ENCODE data around the gene PTGER4. TPM values are rescaled to one million over a fixed set of nuclear protein-coding genes. Genes with fewer than 3 reads are reported as not detected.

PTGER4 gene
- total and polyA plus RNA-seq, 4 donors: 0.60 to 6.8 (median 2.8) TPM

DNA sequence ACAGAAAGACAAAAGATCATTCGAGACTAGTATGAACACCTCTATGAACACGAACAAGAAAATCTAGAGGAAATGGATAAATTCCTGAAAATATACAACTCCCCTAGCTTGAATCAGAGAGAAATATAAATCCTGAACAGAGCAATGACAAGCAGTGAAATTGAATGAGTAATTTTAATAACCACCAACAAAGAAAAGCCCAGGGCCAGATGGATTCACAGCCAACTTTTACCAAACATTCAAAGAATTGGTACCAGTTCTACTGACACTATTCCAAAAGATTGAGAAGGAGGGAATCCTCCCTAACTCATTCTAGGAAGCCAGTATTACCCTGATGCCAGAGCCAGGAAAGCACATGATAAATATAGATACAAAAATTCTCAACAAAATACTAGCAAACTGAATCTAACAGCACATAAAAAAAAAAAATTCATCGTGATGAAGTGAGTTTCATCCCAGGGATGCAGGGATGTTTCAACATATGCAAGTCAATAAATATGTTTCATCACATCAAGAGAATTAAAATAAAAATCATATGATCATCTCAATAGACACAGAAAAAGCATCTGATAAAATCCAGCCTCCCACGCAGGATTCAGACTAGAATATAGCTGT, 25.2 kb upstream of the PTGER4 start:
- H3K4me1 ChIP-seq (ENCODE audit: control insufficient read depth in 4 of 4, insufficient read depth in 4 of 4, low read length in 3 of 4): no peaks in the 10 kb centered on the region
- 84% methylated on average over 4 of the region's 4 CpGs for WGBS
- no peak overlapping the region for H3K4me3 ChIP-seq (ENCODE audit: low read depth in 1 of 3, low read length in 3 of 3)
- no peaks in the 10 kb centered on the region for H3K36me3 ChIP-seq (ENCODE audit: control insufficient read depth in 4 of 4, insufficient read depth in 3 of 4, low read depth in 1 of 4, low read length in 3 of 4)
- H3K27me3 ChIP-seq (ENCODE audit: control insufficient read depth in 4 of 4, insufficient read depth in 4 of 4, low read length in 3 of 4): no peaks in the 10 kb centered on the region
- no peak overlapping the region for H3K9ac ChIP-seq (ENCODE audit: low read depth in 1 of 2, low read length in 2 of 2)
- H3K27ac ChIP-seq (ENCODE audit: low read depth in 1 of 2, low read length in 2 of 2): no peak overlapping the region
- DNase-seq (ENCODE audit: low spot score): no peak
- no peaks in the 10 kb centered on the region for H3K9me3 ChIP-seq (ENCODE audit: control insufficient read depth in 4 of 4, low read length in 3 of 4)
- TF ChIP-seq FOXA1 (IDR thresholded peaks at IDR 0.05) (no peak), RAD21 (IDR thresholded peaks at IDR 0.05) (no peak), SP1 (IDR thresholded peaks at IDR 0.05) (no peak), EGR1 (IDR thresholded peaks at IDR 0.05; ENCODE audit: low read depth in 2 of 2) (no peak), FOXA2 (IDR thresholded peaks at IDR 0.05) (no peak), GABPA (IDR thresholded peaks at IDR 0.05 in 1 of 2, conservative IDR thresholded peaks at IDR 0.05 in 1 of 2) (no peak), HNF4A (conservative IDR thresholded peaks at IDR 0.05) (no peak), HNF4G (IDR thresholded peaks at IDR 0.05) (no peak), RXRA (IDR thresholded peaks at IDR 0.05) (no peak), NR2F2 (IDR thresholded peaks at IDR 0.05) (no peak), JUND (IDR thresholded peaks at IDR 0.05) (no peak), YY1 (IDR thresholded peaks at IDR 0.05) (no peak), TAF1 (conservative IDR thresholded peaks at IDR 0.05) (no peak)
- TF ChIP-seq, protein P1, sequence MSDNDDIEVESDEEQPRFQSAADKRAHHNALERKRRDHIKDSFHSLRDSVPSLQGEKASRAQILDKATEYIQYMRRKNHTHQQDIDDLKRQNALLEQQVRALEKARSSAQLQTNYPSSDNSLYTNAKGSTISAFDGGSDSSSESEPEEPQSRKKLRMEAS (IDR thresholded peaks at IDR 0.05): no peak
- TF ChIP-seq, protein P2, sequence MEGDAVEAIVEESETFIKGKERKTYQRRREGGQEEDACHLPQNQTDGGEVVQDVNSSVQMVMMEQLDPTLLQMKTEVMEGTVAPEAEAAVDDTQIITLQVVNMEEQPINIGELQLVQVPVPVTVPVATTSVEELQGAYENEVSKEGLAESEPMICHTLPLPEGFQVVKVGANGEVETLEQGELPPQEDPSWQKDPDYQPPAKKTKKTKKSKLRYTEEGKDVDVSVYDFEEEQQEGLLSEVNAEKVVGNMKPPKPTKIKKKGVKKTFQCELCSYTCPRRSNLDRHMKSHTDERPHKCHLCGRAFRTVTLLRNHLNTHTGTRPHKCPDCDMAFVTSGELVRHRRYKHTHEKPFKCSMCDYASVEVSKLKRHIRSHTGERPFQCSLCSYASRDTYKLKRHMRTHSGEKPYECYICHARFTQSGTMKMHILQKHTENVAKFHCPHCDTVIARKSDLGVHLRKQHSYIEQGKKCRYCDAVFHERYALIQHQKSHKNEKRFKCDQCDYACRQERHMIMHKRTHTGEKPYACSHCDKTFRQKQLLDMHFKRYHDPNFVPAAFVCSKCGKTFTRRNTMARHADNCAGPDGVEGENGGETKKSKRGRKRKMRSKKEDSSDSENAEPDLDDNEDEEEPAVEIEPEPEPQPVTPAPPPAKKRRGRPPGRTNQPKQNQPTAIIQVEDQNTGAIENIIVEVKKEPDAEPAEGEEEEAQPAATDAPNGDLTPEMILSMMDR (IDR thresholded peaks at IDR 0.05; ENCODE audit: low read depth, low read length, missing input control): no peak
- TF ChIP-seq, protein P3, sequence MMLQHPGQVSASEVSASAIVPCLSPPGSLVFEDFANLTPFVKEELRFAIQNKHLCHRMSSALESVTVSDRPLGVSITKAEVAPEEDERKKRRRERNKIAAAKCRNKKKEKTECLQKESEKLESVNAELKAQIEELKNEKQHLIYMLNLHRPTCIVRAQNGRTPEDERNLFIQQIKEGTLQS (IDR thresholded peaks at IDR 0.05): no peak
- TF ChIP-seq, protein P4, sequence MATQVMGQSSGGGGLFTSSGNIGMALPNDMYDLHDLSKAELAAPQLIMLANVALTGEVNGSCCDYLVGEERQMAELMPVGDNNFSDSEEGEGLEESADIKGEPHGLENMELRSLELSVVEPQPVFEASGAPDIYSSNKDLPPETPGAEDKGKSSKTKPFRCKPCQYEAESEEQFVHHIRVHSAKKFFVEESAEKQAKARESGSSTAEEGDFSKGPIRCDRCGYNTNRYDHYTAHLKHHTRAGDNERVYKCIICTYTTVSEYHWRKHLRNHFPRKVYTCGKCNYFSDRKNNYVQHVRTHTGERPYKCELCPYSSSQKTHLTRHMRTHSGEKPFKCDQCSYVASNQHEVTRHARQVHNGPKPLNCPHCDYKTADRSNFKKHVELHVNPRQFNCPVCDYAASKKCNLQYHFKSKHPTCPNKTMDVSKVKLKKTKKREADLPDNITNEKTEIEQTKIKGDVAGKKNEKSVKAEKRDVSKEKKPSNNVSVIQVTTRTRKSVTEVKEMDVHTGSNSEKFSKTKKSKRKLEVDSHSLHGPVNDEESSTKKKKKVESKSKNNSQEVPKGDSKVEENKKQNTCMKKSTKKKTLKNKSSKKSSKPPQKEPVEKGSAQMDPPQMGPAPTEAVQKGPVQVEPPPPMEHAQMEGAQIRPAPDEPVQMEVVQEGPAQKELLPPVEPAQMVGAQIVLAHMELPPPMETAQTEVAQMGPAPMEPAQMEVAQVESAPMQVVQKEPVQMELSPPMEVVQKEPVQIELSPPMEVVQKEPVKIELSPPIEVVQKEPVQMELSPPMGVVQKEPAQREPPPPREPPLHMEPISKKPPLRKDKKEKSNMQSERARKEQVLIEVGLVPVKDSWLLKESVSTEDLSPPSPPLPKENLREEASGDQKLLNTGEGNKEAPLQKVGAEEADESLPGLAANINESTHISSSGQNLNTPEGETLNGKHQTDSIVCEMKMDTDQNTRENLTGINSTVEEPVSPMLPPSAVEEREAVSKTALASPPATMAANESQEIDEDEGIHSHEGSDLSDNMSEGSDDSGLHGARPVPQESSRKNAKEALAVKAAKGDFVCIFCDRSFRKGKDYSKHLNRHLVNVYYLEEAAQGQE (IDR thresholded peaks at IDR 0.05): no peak
- TF ChIP-seq, protein P5, sequence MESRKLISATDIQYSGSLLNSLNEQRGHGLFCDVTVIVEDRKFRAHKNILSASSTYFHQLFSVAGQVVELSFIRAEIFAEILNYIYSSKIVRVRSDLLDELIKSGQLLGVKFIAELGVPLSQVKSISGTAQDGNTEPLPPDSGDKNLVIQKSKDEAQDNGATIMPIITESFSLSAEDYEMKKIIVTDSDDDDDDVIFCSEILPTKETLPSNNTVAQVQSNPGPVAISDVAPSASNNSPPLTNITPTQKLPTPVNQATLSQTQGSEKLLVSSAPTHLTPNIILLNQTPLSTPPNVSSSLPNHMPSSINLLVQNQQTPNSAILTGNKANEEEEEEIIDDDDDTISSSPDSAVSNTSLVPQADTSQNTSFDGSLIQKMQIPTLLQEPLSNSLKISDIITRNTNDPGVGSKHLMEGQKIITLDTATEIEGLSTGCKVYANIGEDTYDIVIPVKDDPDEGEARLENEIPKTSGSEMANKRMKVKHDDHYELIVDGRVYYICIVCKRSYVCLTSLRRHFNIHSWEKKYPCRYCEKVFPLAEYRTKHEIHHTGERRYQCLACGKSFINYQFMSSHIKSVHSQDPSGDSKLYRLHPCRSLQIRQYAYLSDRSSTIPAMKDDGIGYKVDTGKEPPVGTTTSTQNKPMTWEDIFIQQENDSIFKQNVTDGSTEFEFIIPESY (IDR thresholded peaks at IDR 0.05): no peak
